HL-60 (cell line): ENCODE data around the gene TBC1D24.

Source experiments
- CTCF ChIP-seq: IDR thresholded peaks from one replicate; pipeline ENCODE4 v1.5.1; 2011; ENCODE audit warnings: low read length, control low read depth, inconsistent platforms; ENCODE audit not compliant: insufficient read depth
- POLR2AphosphoS5 ChIP-seq: IDR thresholded peaks from 2 replicates; pipeline ENCODE4 v1.6.1; 2012; ENCODE audit warnings: low read depth

- TF ChIP-seq CTCF (no peak), POLR2AphosphoS5 (no peak)
These were observed 13.1 kb downstream of the TBC1D24 start for GRCh38 chr16:2487903-2488531.
